ENCODE measurements around the gene KRTAP25-1. TPM values are rescaled to one million over a fixed set of nuclear protein-coding genes. Genes with fewer than 3 reads are reported as not detected.

KRTAP25-1 gene
- total and polyA plus RNA-seq, 8 donors = not detected

GRCh38 chr21:30243691-30244090, 45.6 kb downstream of the KRTAP25-1 start:
- Histone ChIP-seq H3K27me3 (no peaks in the 10 kb centered on the region), H3K36me3 (no peaks in the 10 kb centered on the region), H3K4me1 (no peaks in the 10 kb centered on the region), H3K4me3 (no peak overlapping the region), H3K27ac (no peak overlapping the region), H3K9me3 (no peaks in the 10 kb centered on the region)
- TF ChIP-seq CTCF (IDR thresholded peaks at IDR 0.05) = no peak
- no peak for DNase-seq
- FAIRE-seq = no peak
- intact Hi-C loops (cut with DNase I) = no loop called here
- no peak for ATAC-seq

- Histone ChIP-seq H3K27me3 (no peaks in the 10 kb centered on the region), H3K27ac (no peak overlapping the region), H3K4me1 (no peaks in the 10 kb centered on the region), H3K36me3 (no peaks in the 10 kb centered on the region), H3K4me3 (no peak overlapping the region), H3K9me3 (no peaks in the 10 kb centered on the region)
- intact Hi-C loops (cut with DNase I) = no loop called here
- no peak for TF ChIP-seq CTCF (IDR thresholded peaks at IDR 0.05)
- FAIRE-seq (no peak), ATAC-seq (no peak), DNase-seq (no peak)
- whole genome bisulfite sequencing, 2 donors = 72 to 78% methylated on average over 3 of the region's 3 CpGs
Observed at GRCh38 chr21:30240661-30241060, 48.7 kb downstream of the KRTAP25-1 start.

Other genes with a start within 250 kb of the KRTAP25-1 start
- gene CLDN17, start 122.7 kb downstream of the KRTAP25-1 start, total RNA-seq = not detected
- not detected for gene CLDN17, start 122.7 kb downstream of the KRTAP25-1 start, polyA plus RNA-seq
- gene CLDN8, start 73.4 kb downstream of the KRTAP25-1 start, total RNA-seq = under 1 TPM in 3 of 6 donors, not detected in 3; 0.09 to 0.22 (median 0.13) TPM
- under 1 TPM in 1 of 2 donors, not detected in 1; 0.09 TPM for gene CLDN8, start 73.4 kb downstream of the KRTAP25-1 start, polyA plus RNA-seq
- gene KRTAP24-1, start 6.6 kb downstream of the KRTAP25-1 start, total RNA-seq = not detected
- not detected for gene KRTAP24-1, start 6.6 kb downstream of the KRTAP25-1 start, polyA plus RNA-seq
- not detected for gene KRTAP26-1, start 30.8 kb upstream of the KRTAP25-1 start, total RNA-seq
- gene KRTAP26-1, start 30.8 kb upstream of the KRTAP25-1 start, polyA plus RNA-seq = not detected
- not detected for gene KRTAP27-1, start 48.2 kb upstream of the KRTAP25-1 start, total RNA-seq
- not detected for gene KRTAP27-1, start 48.2 kb upstream of the KRTAP25-1 start, polyA plus RNA-seq
- gene KRTAP23-1, start 59.1 kb upstream of the KRTAP25-1 start, total RNA-seq = not detected
- not detected for gene KRTAP23-1, start 59.1 kb upstream of the KRTAP25-1 start, polyA plus RNA-seq
- not detected for gene KRTAP13-2, start 82.8 kb upstream of the KRTAP25-1 start, total RNA-seq
- gene KRTAP13-2, start 82.8 kb upstream of the KRTAP25-1 start, polyA plus RNA-seq = not detected
- gene KRTAP13-1, start 106.5 kb upstream of the KRTAP25-1 start, total RNA-seq = not detected
- not detected for gene KRTAP13-1, start 106.5 kb upstream of the KRTAP25-1 start, polyA plus RNA-seq
- not detected for gene KRTAP13-3, start 136.4 kb upstream of the KRTAP25-1 start, total RNA-seq
- gene KRTAP13-3, start 136.4 kb upstream of the KRTAP25-1 start, polyA plus RNA-seq = not detected
- gene KRTAP13-4, start 140.7 kb upstream of the KRTAP25-1 start, total RNA-seq = not detected
- not detected for gene KRTAP13-4, start 140.7 kb upstream of the KRTAP25-1 start, polyA plus RNA-seq
- not detected for gene KRTAP15-1, start 150.8 kb upstream of the KRTAP25-1 start, total RNA-seq
- gene KRTAP15-1, start 150.8 kb upstream of the KRTAP25-1 start, polyA plus RNA-seq = not detected
- not detected for gene KRTAP19-1, start 190.9 kb upstream of the KRTAP25-1 start, total RNA-seq
- not detected for gene KRTAP19-1, start 190.9 kb upstream of the KRTAP25-1 start, polyA plus RNA-seq
- not detected for gene KRTAP19-2, start 197.9 kb upstream of the KRTAP25-1 start, total RNA-seq
- not detected for gene KRTAP19-2, start 197.9 kb upstream of the KRTAP25-1 start, polyA plus RNA-seq
- gene KRTAP19-3, start 202.5 kb upstream of the KRTAP25-1 start, total RNA-seq = not detected
- not detected for gene KRTAP19-3, start 202.5 kb upstream of the KRTAP25-1 start, polyA plus RNA-seq
- not detected for gene KRTAP19-4, start 207.7 kb upstream of the KRTAP25-1 start, total RNA-seq
- not detected for gene KRTAP19-4, start 207.7 kb upstream of the KRTAP25-1 start, polyA plus RNA-seq
- gene KRTAP19-5, start 212.6 kb upstream of the KRTAP25-1 start, total RNA-seq = not detected
- gene KRTAP19-5, start 212.6 kb upstream of the KRTAP25-1 start, polyA plus RNA-seq = not detected